Activated effector memory CD4-positive, alpha-beta T cell treated with Interleukin-2 at 50 U/mL for 16 hours (primary cell): ENCODE results near the gene CCDC178.

Source experiments
- DNase-seq: peaks from one replicate; pipeline ENCODE4 v3.0.0-alpha.2; 2020

Gene CCDC178

DNA sequence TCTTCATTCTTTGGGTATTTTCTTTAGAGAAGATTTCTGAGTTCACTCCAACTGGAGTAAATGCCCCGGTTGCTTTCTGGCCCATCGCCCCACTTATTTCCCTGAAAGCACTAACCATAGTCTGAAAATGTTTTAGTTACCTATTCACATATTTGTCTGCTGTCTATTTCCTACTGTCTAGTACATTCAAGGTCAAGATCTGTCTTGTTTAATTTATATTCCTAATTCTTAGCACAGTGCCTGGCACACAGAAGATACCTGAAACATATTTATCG, 533.3 kb downstream of the CCDC178 start:
- DNase-seq = no peak

DNA sequence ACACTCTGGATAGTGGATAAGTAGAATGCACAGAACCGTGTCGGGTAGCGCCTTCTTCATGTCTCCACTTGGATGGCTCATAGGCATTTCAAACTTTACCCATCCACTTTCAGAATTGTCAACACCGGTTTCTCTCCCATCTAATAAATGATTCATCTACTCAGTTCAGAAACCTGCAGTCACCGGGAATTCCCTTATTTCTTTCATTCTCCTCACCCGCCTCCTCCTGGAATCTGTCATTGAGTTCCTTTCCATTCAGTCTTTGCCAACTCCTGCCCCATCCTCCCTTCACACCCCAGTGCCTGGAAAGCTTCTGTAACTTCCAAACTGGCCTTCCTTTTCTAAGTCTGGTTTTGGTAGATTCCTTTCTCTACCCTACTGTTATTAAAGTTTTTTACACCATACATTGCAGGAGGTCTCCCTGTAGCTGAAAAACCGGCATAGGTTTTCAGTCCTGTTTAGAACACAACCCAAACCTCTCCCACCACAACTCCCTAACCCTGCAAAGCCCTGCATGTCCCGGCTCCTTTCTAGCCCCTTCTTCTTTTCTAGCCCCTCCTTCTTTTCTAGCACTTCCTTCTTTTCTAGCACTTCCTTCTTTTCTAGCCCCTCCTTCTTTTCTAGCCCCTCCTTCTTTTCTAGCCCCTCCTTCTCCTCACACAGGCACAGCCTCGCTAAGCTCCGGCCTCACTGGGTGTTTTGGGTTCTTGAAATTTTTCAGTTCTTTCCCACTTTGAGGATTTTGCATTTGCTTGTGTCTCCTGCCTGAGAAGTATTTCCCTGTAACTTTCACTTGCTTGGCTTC, 533.8 kb downstream of the CCDC178 start:
- DNase-seq = no peak

DNA sequence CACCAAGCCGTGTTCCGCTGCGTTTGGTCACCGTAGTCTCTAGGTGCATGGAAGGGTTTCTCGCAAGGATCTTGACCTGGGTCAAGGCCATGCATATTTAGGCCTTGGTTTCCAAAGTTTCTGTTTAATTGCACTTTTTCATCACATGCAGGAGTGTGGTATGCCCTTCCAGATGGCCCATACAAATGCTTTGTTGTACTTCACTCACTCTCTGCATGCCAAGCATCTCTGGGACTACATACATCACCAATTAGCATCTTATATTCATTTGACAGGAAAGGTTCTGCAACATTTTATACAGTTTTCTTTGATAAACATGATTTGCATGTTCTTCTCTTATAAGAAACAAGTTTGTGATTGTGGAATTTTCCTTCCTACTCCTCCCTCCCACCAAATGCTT, 534.9 kb downstream of the CCDC178 start:
- DNase-seq = no peak

DNA sequence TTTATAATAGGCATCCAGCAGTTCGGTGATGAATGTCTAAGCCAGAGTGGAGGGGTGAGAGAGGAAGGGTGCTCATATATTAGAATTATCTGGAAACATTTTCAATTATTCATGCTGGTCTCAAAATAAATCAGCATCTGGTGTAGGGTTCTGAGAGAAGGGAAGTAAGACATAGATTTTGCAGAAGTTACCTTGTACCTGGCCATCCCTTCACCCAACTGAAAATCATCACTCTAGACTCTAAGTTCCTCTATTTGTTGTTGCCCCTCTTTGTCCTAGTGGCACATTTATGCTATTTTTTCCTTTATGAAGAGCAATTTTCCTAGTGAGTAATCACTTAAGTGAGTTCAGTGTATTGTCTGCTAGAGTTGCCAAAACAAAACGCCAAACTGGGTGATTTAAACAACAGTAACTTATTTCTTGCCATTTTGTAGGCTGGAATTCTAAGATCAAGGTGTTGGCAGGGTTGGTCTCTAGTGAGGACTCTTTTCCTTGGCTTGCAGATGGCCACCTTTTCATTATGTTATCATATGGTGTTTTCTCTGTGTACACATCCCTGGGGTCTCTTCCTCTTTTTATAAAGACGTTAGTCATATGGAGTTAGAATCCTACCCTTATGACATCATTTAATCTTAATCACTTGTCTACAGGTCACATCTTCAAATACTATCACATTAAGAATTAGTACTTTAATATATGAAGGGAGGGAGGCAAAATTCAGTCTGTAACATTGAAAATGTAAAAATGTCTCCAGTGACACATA, 537.8 kb downstream of the CCDC178 start:
- DNase-seq = no peak

DNA sequence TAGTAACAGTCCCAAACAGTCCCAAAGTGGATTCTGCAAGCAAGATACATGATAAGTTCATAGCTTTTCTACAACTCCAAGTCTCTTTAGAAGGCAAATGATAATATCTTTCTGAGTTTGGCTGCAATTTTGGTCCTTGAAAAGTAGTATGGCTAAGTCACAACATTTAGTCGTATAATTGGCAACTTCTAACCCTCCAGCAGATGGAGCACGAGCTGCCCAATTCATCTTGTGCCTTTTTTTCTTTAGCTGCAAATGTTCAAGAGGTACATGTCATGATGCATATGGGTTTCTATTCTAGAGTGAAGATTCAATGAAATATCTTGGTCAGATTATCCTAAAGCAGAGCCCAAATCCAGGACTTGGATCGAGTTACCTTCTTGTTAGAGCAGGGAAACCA, 540.7 kb downstream of the CCDC178 start:
- no peak for DNase-seq

DNA sequence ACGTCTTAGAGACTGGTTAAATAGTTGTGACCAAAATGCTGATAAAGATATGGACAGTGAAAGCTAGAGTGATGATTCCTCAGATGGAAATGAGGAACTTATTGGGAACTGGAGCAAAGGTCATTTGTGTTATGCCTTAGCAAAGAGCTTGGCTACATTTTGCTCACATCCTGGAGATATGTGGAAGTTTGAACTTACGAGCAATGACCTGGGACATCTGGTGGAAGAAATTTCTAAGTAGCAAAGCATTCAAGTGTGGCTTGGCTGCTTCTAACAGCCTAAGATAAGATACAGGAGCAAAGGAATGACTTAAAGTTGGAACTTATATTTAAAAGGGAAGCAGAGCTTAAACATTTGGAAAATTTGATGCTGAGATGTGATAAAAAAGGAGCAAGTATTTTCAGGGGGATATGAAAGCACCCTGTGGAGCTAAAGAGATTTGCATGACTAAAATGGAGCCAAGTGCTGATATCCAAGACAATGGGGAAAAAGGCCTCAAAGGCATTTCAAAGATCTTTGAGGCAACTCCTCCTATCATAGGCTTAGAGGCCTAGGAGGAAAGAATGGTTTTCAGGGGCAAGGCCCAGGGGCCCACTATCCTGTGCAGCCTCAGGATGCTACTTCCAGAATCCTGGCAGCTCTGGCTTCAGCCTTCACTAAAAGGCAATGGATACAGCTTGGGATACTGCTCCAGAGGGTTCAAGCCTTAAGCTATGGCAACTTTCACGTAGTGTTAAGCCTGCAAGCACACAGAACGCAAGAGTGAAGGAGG, 543.6 kb downstream of the CCDC178 start:
- DNase-seq = no peak

DNA sequence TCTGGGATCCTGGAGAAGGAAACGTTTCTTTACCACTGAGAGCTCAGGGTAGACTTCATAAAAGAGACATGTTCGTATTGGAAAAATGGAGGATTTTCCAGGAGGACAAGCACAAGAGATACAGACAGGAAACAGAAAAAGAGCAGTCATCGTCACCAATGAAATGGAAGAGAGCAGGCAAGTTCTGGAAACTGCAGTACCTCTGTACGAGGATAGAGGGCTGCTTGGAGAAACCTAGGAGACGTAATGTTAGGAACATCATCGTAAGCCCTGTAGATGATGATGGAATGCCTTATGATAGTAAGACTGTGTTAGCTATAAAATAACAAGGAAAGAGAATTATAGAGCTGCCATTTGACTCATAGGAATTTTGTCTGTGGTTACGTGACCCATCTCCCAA, 546.6 kb downstream of the CCDC178 start:
- no peak for DNase-seq

DNA sequence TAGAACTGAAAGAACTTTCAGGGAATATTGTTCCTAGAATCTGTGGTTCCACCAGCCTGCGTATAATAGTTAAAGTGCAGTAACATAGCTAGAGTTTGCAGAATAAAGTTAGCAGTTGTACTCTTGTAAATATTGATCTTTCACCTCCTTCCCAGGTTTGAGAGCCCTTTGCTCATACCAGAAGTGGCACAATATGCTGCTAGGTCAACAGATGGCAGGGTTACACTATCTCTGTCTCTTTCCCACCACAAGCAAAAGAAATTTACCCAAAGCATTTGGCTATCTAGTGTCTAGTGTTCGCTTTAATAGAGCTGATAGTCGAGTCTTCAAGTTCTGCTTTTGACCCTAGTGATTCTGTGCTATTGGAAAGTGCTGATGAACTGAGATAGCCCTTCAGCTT, 548.7 kb downstream of the CCDC178 start:
- no peak for DNase-seq

DNA sequence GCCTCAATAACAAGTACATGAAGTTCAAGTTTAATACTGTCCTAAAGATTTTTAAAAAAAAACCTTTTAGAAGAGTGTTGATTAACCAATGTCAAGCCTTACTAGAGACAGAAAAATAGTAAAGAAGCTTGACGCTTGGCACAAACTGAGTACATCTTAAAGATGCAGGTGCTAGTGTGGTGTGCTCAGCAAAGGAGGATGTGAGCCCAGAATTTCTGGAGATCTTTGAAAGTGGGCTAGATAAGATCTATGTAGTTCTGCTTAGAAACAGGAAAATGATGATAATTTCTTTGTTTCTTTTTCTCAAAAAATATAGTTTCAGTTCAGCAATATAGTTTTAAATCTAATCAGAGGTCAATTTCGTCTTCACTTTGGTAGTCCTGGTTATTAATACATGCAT, 549.4 kb downstream of the CCDC178 start:
- DNase-seq = no peak

DNA sequence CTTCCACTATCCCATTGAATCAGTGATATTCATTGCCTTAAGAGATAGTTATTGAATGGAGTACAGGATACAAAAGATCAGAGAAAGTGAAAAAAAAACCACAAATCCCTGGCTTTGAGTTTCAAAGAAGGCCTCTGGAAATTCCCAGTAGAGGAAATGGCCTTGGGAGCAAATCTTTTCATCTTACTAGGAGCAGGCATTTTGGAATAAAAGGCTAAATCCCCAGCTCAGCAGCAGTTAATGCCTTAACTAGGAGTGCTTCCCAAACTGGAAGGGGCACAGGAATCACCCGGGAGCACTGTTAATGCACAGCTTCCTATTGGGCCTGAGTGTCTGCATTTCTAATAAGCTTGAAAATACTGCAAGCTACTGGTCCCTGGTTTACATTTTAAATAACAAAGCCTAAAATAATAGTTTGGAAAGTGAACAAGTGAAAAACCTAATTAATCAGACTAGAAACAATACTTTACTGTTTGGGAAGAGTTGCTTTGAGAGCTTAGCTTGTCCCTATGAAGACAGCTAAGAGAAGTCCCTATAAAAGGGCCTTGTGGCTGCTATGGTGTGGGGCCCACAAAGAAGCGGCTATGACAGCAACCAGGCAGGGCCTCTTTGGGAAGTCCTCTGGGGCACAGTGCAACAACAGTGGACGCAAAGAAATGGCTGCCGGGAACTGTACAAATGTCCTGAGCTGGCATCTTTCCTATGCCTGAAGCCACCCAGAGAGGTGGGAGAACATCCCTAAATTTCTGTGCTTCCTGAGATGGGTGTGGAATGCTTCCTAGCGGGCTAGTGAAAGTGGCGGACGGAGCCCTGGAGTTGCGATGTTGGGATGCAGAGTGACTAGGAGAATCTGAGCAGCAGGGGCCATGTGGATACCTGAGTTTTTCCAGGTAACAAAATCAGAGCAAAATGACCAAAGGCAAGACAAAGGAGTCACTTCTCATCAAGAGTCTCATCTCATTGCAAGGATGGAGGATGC, 550.6 kb downstream of the CCDC178 start:
- no peak for DNase-seq

DNA sequence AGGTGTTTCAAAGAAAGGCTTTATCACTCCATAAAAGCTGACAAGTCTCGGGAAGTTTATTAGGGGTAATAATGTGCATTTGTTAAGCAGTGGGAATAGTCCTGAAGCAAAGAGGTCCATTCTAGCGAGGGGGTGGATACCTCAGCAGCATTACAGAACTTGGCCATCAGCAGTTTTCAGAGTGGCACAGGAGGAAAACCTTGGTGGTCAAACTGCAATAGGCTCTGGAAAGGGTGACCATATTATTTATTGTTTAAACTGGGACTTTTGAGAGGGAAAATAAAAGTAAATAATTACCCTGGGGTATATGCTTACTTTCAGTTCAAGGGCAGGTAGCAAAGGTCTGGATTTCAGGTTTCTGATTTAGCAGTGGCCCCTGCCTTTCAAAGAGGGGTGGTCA, 552.2 kb downstream of the CCDC178 start:
- DNase-seq = no peak
